22Rv1 (cell line): ENCODE measurements around the gene UCN2.

Source experiments
- ZFX ChIP-seq: fragments of 450-650 bp; IDR thresholded peaks from 2 replicates; pipeline ENCODE4 v1.6.1; 2017; ENCODE audit warnings: antibody characterized with exemption, borderline replicate concordance
- TF ChIP-seq, protein P1 (sequence below): fragments of 450-650 bp; IDR thresholded peaks from 2 replicates; pipeline ENCODE4 v1.5.1; 2017; ENCODE audit warnings: mild to moderate bottlenecking

DNA sequence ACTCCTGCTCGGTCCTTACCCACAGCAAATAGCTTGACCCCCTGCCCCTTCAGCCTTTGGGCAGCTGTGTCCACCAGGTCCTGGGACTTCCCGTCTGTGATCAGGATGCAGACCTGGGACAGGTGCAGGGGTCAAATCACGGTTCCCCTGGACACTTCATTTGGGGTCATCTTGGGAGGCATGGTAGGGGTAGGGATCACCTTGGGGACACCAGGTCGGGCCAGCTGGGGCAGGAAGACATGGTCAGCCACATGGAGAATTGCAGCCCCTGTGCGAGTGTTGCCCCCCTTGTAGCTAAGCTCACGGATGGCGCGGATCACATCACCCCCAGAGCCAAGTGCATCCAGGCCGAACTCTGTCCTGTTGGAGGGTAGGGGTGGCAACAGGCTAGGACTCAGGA is 29.8 kb upstream of the UCN2 start:
- TF ChIP-seq, protein P1, sequence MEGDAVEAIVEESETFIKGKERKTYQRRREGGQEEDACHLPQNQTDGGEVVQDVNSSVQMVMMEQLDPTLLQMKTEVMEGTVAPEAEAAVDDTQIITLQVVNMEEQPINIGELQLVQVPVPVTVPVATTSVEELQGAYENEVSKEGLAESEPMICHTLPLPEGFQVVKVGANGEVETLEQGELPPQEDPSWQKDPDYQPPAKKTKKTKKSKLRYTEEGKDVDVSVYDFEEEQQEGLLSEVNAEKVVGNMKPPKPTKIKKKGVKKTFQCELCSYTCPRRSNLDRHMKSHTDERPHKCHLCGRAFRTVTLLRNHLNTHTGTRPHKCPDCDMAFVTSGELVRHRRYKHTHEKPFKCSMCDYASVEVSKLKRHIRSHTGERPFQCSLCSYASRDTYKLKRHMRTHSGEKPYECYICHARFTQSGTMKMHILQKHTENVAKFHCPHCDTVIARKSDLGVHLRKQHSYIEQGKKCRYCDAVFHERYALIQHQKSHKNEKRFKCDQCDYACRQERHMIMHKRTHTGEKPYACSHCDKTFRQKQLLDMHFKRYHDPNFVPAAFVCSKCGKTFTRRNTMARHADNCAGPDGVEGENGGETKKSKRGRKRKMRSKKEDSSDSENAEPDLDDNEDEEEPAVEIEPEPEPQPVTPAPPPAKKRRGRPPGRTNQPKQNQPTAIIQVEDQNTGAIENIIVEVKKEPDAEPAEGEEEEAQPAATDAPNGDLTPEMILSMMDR: no peak
- TF ChIP-seq ZFX: no peak
